A549 treated with GW870086 at 1 μM for 4 hours (cell line): ENCODE measurements around the gene DNAJB2. TPM values are rescaled to one million over a fixed set of nuclear protein-coding genes. Genes with fewer than 3 reads are reported as not detected.

Experiments used
- total RNA-seq: library from RNA; stranded (reverse); fragments of 200-300 nt; extraction: Qiagen RNA extraction; gene quantifications from 5 replicates; pipeline ENCODE4 v1.2.3, GENCODE V29; 2022; ENCODE audit warnings: low read depth

DNAJB2 gene
- 30.0 to 40.2 TPM (median 38.3 TPM) in 5 replicates for total RNA-seq

DNA sequence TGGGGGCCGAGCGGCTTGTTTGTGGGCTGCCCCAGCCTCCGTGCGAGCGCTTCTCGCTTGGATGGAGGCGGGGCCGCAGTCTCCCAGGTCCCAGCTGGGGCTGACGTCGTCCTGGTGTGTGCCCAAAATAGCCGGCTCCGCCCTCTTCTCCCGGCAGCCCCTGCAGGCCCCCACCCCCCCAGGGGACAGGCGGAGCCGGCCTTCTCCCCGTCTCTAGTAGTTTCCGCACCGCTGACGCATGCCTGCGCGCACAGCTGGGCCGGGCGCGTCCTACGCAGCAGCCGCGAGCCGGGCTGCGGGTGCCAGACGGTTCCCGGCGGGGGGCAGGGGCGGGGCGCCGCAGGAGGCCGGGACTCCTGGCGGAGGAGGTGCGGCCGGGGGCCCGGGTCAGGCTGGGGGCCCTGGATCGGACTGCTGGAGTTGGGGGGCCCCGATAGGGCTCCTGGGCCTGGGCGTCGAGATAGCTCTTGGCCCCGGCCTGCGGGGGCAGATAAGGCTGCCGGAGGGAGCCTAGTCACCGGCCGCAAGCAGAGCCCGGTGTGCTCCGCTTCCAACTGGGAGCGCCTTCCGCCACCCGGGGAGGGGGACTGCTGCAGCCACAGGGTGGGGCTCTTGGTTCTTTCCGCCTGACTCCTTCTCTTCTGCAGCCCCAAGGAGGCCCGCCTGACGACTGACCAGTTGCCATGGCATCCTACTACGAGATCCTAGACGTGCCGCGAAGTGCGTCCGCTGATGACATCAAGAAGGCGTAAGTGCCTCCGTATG is at the start of gene DNAJB2:
TSS of gene DNAJB2 (plus strand) at position 216 of the 765 bp plus-strand sequence. CDS start at position 684, 468 bp downstream.

GRCh38 chr2:219245148-219245898 is 33.8 kb upstream of the DNAJB2 start, which contains the start of the genes GLB1L and STK16:
Gene GLB1L (minus strand): TSS chr2:219245444. CDS start chr2:219243573, 1,871 bp downstream.
Gene STK16 (plus strand): TSS chr2:219245479. CDS start chr2:219246000, 521 bp downstream.

GRCh38 chr2:219252900-219253752 is 26.0 kb upstream of the DNAJB2 start, which contains the start of gene TUBA4B:
Gene TUBA4B (plus strand): TSS chr2:219253243. CDS start chr2:219253408, 165 bp downstream.

GRCh38 chr2:219253753-219254589 is 25.2 kb upstream of the DNAJB2 start, which contains the start of gene TUBA4A:
Gene TUBA4A (minus strand): TSS chr2:219253918. CDS start chr2:219253858, 60 bp downstream.

DNA sequence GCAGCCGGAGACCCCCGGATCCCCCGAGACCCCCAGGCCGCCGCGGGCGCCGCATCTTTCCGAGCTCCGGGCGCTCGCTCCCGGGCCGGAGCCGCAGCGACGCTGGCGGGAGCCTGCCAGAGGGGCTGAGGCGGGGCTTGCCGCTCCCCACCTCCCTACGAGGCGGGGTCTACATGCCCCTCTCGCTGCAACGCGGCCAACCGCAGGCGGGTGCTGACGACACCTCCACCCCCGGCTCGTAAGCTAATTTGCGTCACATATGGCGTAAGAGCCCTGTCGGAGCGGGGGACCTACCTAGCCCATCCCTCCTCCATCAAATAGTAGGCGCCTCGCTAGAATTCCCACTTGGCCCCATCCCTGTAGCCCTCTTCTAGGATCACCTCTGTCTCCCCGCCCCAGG is 30.1 kb downstream of the DNAJB2 start, which contains the start of gene PTPRN:
TSS of gene PTPRN (minus strand) at position 124 of the 400 bp plus-strand sequence. CDS start at position 55, 69 bp downstream.

GRCh38 chr2:219332542-219332941 is 53.4 kb downstream of the DNAJB2 start, which contains the start of gene RESP18:
Gene RESP18 (minus strand): TSS chr2:219332744.

Other genes starting within 250 kb of the DNAJB2 start
- 0.14 to 0.21 TPM (median 0.18 TPM) in 4 of 5 replicates, not detected in the other for gene CFAP65, start 237.8 kb upstream of the DNAJB2 start, total RNA-seq
- 0.13 to 0.45 TPM (median 0.31 TPM) in 5 replicates for gene IHH, start 218.4 kb upstream of the DNAJB2 start, total RNA-seq
- gene NHEJ1, start 118.6 kb upstream of the DNAJB2 start, total RNA-seq = 14.9 to 20.3 TPM (median 16.4 TPM) in 5 replicates
- gene SLC23A3, start 109.3 kb upstream of the DNAJB2 start, total RNA-seq = 0.39 to 1.6 TPM (median 0.51 TPM) in 5 replicates
- 37.6 to 45.1 TPM (median 44.4 TPM) in 5 replicates for gene CNPPD1, start 102.4 kb upstream of the DNAJB2 start, total RNA-seq
- gene RETREG2, start 101.1 kb upstream of the DNAJB2 start, total RNA-seq = 55.8 to 83.6 TPM (median 80.0 TPM) in 5 replicates
- gene ZFAND2B, start 72.6 kb upstream of the DNAJB2 start, total RNA-seq = 16.4 to 22.1 TPM (median 21.8 TPM) in 5 replicates
- gene ABCB6, start 60.4 kb upstream of the DNAJB2 start, total RNA-seq = 19.6 to 34.4 TPM (median 31.2 TPM) in 5 replicates
- 38.5 to 47.2 TPM (median 43.3 TPM) in 5 replicates for gene ATG9A, start 49.7 kb upstream of the DNAJB2 start, total RNA-seq
- gene ANKZF1, start 49.6 kb upstream of the DNAJB2 start, total RNA-seq = 12.4 to 16.6 TPM (median 16.2 TPM) in 5 replicates
- 5.0 to 6.7 TPM (median 6.3 TPM) in 5 replicates for gene GLB1L, start 33.9 kb upstream of the DNAJB2 start, total RNA-seq
- 26.4 to 32.1 TPM (median 29.5 TPM) in 5 replicates for gene STK16, start 33.9 kb upstream of the DNAJB2 start, total RNA-seq
- gene TUBA4B, start 26.1 kb upstream of the DNAJB2 start, total RNA-seq = 0.13 to 0.34 TPM (median 0.19 TPM) in 3 of 5 replicates, not detected in the others
- 273 to 385 TPM (median 299 TPM) in 5 replicates for gene TUBA4A, start 25.4 kb upstream of the DNAJB2 start, total RNA-seq
- gene PTPRN, start 30.0 kb downstream of the DNAJB2 start, total RNA-seq = 0.95 to 1.9 TPM (median 1.5 TPM) in 5 replicates
- not detected in 5 replicates for gene RESP18, start 53.4 kb downstream of the DNAJB2 start, total RNA-seq
- 54.9 to 67.6 TPM (median 60.7 TPM) in 5 replicates for gene DNPEP, start 108.5 kb downstream of the DNAJB2 start, total RNA-seq
- gene DES, start 139.0 kb downstream of the DNAJB2 start, total RNA-seq = 0.27 to 0.84 TPM (median 0.43 TPM) in 5 replicates
- 5.4 to 12.9 TPM (median 8.1 TPM) in 5 replicates for gene SPEG, start 155.5 kb downstream of the DNAJB2 start, total RNA-seq
- 32.5 to 37.9 TPM (median 36.2 TPM) in 5 replicates for gene GMPPA, start 219.5 kb downstream of the DNAJB2 start, total RNA-seq
- gene ASIC4, start 235.1 kb downstream of the DNAJB2 start, total RNA-seq = 0.11 to 0.15 TPM (median 0.14 TPM) in 3 of 5 replicates, not detected in the others